Astrocyte (in vitro differentiated cells and primary cell): ENCODE measurements around the gene HMGN2. TPM values are rescaled to one million over a fixed set of nuclear protein-coding genes. Genes with fewer than 3 reads are reported as not detected.

ENCODE experiments used
- DNase-seq: peaks from one replicate; pipeline ENCODE4 v3.0.0-alpha.2; 2010; ENCODE audit warnings: low read depth
- FAIRE-seq: peaks from 2 replicates; lab custom pipeline; 2011; peaks lifted over from hg19 to GRCh38; lab: Jason Lieb, UNC
- H2AFZ ChIP-seq: 2 replicates; pipeline ENCODE4 v1.6.0; 2012; ENCODE audit warnings: low read depth, low read length, inconsistent platforms
- H3K27ac ChIP-seq: 2 replicates; pipeline ENCODE4 v1.5.1; 2011; ENCODE audit warnings: low read depth, low read length, inconsistent platforms
- H3K27me3 ChIP-seq: 2 replicates; pipeline ENCODE4 v1.6.0; 2011; ENCODE audit warnings: low read length, inconsistent platforms; ENCODE audit not compliant: insufficient read depth
- H3K36me3 ChIP-seq: 2 replicates; pipeline ENCODE4 v1.5.1; 2011; ENCODE audit warnings: low read length, inconsistent platforms; ENCODE audit not compliant: insufficient read depth
- H3K4me1 ChIP-seq: 2 replicates; pipeline ENCODE4 v1.5.1; 2011; ENCODE audit warnings: low read length, inconsistent platforms; ENCODE audit not compliant: insufficient read depth
- H3K4me2 ChIP-seq: 2 replicates; pipeline ENCODE4 v1.6.0; 2012; ENCODE audit warnings: low read length, inconsistent platforms
- H3K4me3 ChIP-seq: 2 replicates; pipeline ENCODE4 v1.5.1; 2011; ENCODE audit warnings: low read depth, mild to moderate bottlenecking, low read length, inconsistent platforms; ENCODE audit not compliant: insufficient read depth
- H3K79me2 ChIP-seq: 2 replicates; pipeline ENCODE4 v1.6.0; 2012; ENCODE audit warnings: mild to moderate bottlenecking, low read length, inconsistent platforms; ENCODE audit not compliant: insufficient read depth
- H3K9ac ChIP-seq: 2 replicates; pipeline ENCODE4 v1.6.0; 2012; ENCODE audit warnings: mild to moderate bottlenecking, low read length, inconsistent platforms
- H3K9me3 ChIP-seq: 2 replicates; pipeline ENCODE4 v1.5.1; 2012; ENCODE audit warnings: low read depth, mild to moderate bottlenecking, low read length, inconsistent platforms; ENCODE audit not compliant: insufficient read depth
- H4K20me1 ChIP-seq: 2 replicates; pipeline ENCODE4 v1.6.0; 2012; ENCODE audit warnings: low read length, inconsistent platforms; ENCODE audit not compliant: insufficient read depth
- H3K27ac Mint-ChIP-seq: one replicate; pipeline ENCODE4 v1.8.0; 2021; ENCODE audit warnings: mild to moderate bottlenecking, mixed read lengths; ENCODE audit not compliant: unreplicated experiment
- H3K27me3 Mint-ChIP-seq: one replicate; pipeline ENCODE4 v1.8.0; 2021; ENCODE audit warnings: low read depth, mixed read lengths; ENCODE audit not compliant: unreplicated experiment
- H3K36me3 Mint-ChIP-seq: one replicate; pipeline ENCODE4 v1.8.0; 2021; ENCODE audit warnings: low read depth, mixed read lengths; ENCODE audit not compliant: unreplicated experiment
- H3K4me1 Mint-ChIP-seq: one replicate; pipeline ENCODE4 v1.8.0; 2021; ENCODE audit warnings: low read depth, mixed read lengths; ENCODE audit not compliant: unreplicated experiment
- H3K4me3 Mint-ChIP-seq: one replicate; pipeline ENCODE4 v1.8.0; 2021; ENCODE audit warnings: mild to moderate bottlenecking, moderate library complexity, mixed read lengths; ENCODE audit not compliant: unreplicated experiment
- H3K9me3 Mint-ChIP-seq: one replicate; pipeline ENCODE4 v1.8.0; 2021; ENCODE audit warnings: mild to moderate bottlenecking, mixed read lengths; ENCODE audit not compliant: unreplicated experiment
- EZH2 ChIP-seq: IDR thresholded peaks from 2 replicates; pipeline ENCODE4 v1.6.1; 2012; ENCODE audit warnings: mild to moderate bottlenecking, low read length, inconsistent platforms; ENCODE audit not compliant: insufficient read depth
- total RNA-seq: library from RNA; stranded (reverse); gene quantifications from 2 replicates; pipeline ENCODE4 v1.2.1, GENCODE V29; 2021
- TF ChIP-seq, protein P1 (sequence below): IDR thresholded peaks from 2 replicates; pipeline ENCODE4 v1.5.1; 2011; ENCODE audit warnings: low read depth, mild to moderate bottlenecking, inconsistent platforms, low read length, moderate library complexity; ENCODE audit not compliant: insufficient read depth

Gene HMGN2
- total RNA-seq, 1 donor from 2014 or later: 124 TPM

DNA sequence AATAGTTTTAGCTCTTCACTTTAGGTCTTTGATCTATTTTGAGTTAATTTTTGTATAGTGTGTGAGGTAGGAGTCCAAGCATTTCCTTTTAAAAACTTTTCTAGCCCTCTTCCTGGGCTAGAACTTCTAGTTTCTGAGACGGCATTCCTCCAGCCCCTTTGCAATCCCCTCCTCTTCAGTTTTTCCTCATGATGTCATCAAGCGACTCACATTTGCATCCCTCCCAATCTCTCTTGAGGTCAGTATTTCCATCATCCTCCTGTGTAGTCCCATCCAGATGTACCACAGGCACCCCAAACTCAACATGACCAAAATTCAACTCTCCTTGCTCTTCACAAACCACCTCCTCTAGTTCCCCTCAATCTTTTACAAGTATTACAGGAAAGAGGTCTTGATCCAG is 10.7 kb downstream of the HMGN2 start:
- FAIRE-seq: no peak
- Histone ChIP-seq H3K4me2 (peak overlapping the region; percentile 24), H2AFZ (no peak overlapping the region)

DNA sequence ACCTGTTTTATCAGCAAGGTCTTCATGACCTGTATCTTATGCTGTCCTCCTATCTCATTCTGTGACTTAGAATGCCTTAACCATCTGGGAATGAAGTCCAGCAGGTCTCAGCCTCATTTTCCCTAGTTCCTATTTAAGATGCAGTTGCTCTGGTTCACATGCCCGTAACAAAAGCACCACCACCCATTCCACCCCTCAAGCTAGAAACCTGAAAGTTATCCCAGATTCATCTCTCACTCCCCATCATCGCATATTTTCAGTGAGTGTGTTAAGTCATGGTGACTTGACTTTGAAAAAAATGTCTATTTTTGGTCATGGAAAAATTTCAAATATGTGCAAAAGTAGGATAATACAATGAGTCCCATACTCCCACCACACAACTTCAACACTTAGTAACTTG is 11.7 kb downstream of the HMGN2 start:
- DNase-seq (peak; percentile 51), FAIRE-seq (no peak)
- no peaks in the 10 kb centered on the region for H3K79me2 ChIP-seq
- H3K27ac Mint-ChIP-seq: peak overlapping the region; percentile 59
- no peak overlapping the region for H3K9ac ChIP-seq
- H3K9me3 Mint-ChIP-seq: no peaks in the 10 kb centered on the region
- H3K4me1 ChIP-seq: peaks cover 6% of the 10 kb centered on the region
- H3K36me3 ChIP-seq: peaks cover 2% of the 10 kb centered on the region
- no peak overlapping the region for H3K27ac ChIP-seq
- H3K36me3 Mint-ChIP-seq: no peaks in the 10 kb centered on the region
- no peaks in the 10 kb centered on the region for H4K20me1 ChIP-seq
- H3K9me3 ChIP-seq: no peaks in the 10 kb centered on the region
- H3K27me3 ChIP-seq: no peaks in the 10 kb centered on the region
- no peaks in the 10 kb centered on the region for H3K27me3 Mint-ChIP-seq
- no peak overlapping the region for H2AFZ ChIP-seq
- no peak overlapping the region for H3K4me3 ChIP-seq
- peak overlapping the region; percentile 8 for H3K4me3 Mint-ChIP-seq
- H3K4me1 Mint-ChIP-seq: peaks cover 18% of the 10 kb centered on the region
- H3K4me2 ChIP-seq: peak overlapping the region; percentile 16
- no peak for TF ChIP-seq EZH2
- TF ChIP-seq, protein P1, sequence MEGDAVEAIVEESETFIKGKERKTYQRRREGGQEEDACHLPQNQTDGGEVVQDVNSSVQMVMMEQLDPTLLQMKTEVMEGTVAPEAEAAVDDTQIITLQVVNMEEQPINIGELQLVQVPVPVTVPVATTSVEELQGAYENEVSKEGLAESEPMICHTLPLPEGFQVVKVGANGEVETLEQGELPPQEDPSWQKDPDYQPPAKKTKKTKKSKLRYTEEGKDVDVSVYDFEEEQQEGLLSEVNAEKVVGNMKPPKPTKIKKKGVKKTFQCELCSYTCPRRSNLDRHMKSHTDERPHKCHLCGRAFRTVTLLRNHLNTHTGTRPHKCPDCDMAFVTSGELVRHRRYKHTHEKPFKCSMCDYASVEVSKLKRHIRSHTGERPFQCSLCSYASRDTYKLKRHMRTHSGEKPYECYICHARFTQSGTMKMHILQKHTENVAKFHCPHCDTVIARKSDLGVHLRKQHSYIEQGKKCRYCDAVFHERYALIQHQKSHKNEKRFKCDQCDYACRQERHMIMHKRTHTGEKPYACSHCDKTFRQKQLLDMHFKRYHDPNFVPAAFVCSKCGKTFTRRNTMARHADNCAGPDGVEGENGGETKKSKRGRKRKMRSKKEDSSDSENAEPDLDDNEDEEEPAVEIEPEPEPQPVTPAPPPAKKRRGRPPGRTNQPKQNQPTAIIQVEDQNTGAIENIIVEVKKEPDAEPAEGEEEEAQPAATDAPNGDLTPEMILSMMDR: no peak

More for the DNA sequence above, 10.7 kb downstream of the HMGN2 start:
- Histone ChIP-seq H3K9me3 (no peaks in the 10 kb centered on the region), H3K79me2 (no peaks in the 10 kb centered on the region), H3K4me3 (no peak overlapping the region), H3K27me3 (no peaks in the 10 kb centered on the region), H3K9ac (no peak overlapping the region), H3K36me3 (peaks cover 3% of the 10 kb centered on the region), H3K27ac (peak overlapping the region; percentile 1), H4K20me1 (no peaks in the 10 kb centered on the region), H3K4me1 (peaks cover 6% of the 10 kb centered on the region)
- no peak for TF ChIP-seq EZH2
- TF ChIP-seq, protein P1: no peak
- no peaks in the 10 kb centered on the region for H3K9me3 Mint-ChIP-seq
- H3K4me1 Mint-ChIP-seq: peaks cover 18% of the 10 kb centered on the region
- peak overlapping the region; percentile 56 for H3K27ac Mint-ChIP-seq
- H3K4me3 Mint-ChIP-seq: no peak overlapping the region
- no peaks in the 10 kb centered on the region for H3K27me3 Mint-ChIP-seq
- peaks cover 2% of the 10 kb centered on the region for H3K36me3 Mint-ChIP-seq
- peak; percentile 36 for DNase-seq

DNA sequence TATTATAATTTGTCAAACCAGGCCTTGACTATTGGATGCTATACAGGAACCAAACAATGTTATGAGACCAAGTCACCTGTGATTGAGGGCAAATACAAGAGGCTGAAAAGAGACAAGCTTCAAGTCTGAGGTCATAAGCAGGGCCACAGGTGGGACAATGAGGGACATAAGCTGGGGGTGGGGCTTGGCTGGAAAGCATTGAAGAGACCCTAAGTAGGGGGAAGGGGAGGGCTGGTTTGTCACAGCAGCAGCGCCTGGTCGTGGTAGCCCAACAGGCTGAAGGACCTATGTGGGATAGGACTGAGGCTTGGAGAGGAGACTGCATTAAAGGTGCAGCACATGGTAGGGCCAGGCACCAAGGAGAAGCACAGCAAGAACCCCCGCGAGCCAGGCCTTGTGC is 17.9 kb downstream of the HMGN2 start:
- Histone ChIP-seq H4K20me1 (no peaks in the 10 kb centered on the region), H3K36me3 (no peaks in the 10 kb centered on the region), H2AFZ (no peak overlapping the region), H3K4me3 (no peak overlapping the region), H3K27me3 (no peaks in the 10 kb centered on the region), H3K4me2 (no peak overlapping the region), H3K4me1 (no peaks in the 10 kb centered on the region), H3K9me3 (no peaks in the 10 kb centered on the region), H3K9ac (no peak overlapping the region), H3K79me2 (no peaks in the 10 kb centered on the region), H3K27ac (no peak overlapping the region)
- DNase-seq (no peak), FAIRE-seq (no peak)
- Mint-ChIP-seq H3K36me3 (no peaks in the 10 kb centered on the region), H3K27ac (no peak overlapping the region), H3K4me3 (no peak overlapping the region), H3K4me1 (no peaks in the 10 kb centered on the region), H3K27me3 (peaks cover 4% of the 10 kb centered on the region), H3K9me3 (no peaks in the 10 kb centered on the region)
- no peak for TF ChIP-seq EZH2
- TF ChIP-seq, protein P1: no peak
